Progenitor cell of endocrine pancreas (in vitro differentiated cells): ENCODE data around the gene FTO. TPM values are rescaled to one million over a fixed set of nuclear protein-coding genes. Genes with fewer than 3 reads are reported as not detected.

Experiments
- DNase-seq: peaks from one replicate; pipeline ENCODE4 v3.0.0; 2021; ENCODE audit warnings: low spot score; ENCODE audit not compliant: unreplicated experiment
- H3K27ac Mint-ChIP-seq: 2 replicates; pipeline ENCODE4 v1.8.0; 2021; ENCODE audit warnings: mild to moderate bottlenecking, moderate library complexity, mixed read lengths
- H3K27me3 Mint-ChIP-seq: 2 replicates; pipeline ENCODE4 v1.8.0; 2021; ENCODE audit warnings: mixed read lengths
- H3K36me3 Mint-ChIP-seq: 2 replicates; pipeline ENCODE4 v1.8.0; 2022; ENCODE audit warnings: mixed read lengths; ENCODE audit not compliant: insufficient read depth
- H3K4me1 Mint-ChIP-seq: 2 replicates; pipeline ENCODE4 v1.8.0; 2021; ENCODE audit warnings: low read depth, mixed read lengths
- H3K4me3 Mint-ChIP-seq: 2 replicates; pipeline ENCODE4 v1.8.0; 2021; ENCODE audit warnings: low read depth, mild to moderate bottlenecking, moderate library complexity, mixed read lengths
- H3K9me3 Mint-ChIP-seq: 2 replicates; pipeline ENCODE4 v1.8.0; 2021; ENCODE audit warnings: low read depth, mixed read lengths
- CTCF ChIP-seq: fragments of 200-600 bp; sonication (generic); IDR thresholded peaks from one replicate; pipeline ENCODE4 v1.5.0; 2021; ENCODE audit warnings: antibody characterized with exemption, mild to moderate bottlenecking; ENCODE audit not compliant: unreplicated experiment
- total RNA-seq: library from RNA; stranded (reverse); gene quantifications from 2 replicates; pipeline ENCODE4 v1.2.1, GENCODE V29; 2021

FTO gene
- total RNA-seq, 1 donor from 2014 or later = 78.7 TPM

- no peaks in the 10 kb centered on the region for H3K27me3 Mint-ChIP-seq
- DNase-seq = no peak
- H3K4me3 Mint-ChIP-seq = no peak overlapping the region
- no peak for TF ChIP-seq CTCF
- no peaks in the 10 kb centered on the region for H3K4me1 Mint-ChIP-seq
- H3K9me3 Mint-ChIP-seq = peaks cover 9% of the 10 kb centered on the region
- H3K36me3 Mint-ChIP-seq = peaks cover 15% of the 10 kb centered on the region
- H3K27ac Mint-ChIP-seq = no peak overlapping the region
These were observed 337.0 kb downstream of the FTO start for GRCh38 chr16:54040975-54041374.

- Mint-ChIP-seq H3K4me1 (peaks cover 1% of the 10 kb centered on the region), H3K4me3 (no peak overlapping the region), H3K27me3 (no peaks in the 10 kb centered on the region), H3K9me3 (no peaks in the 10 kb centered on the region), H3K36me3 (no peaks in the 10 kb centered on the region), H3K27ac (no peak overlapping the region)
- DNase-seq = no peak
- TF ChIP-seq CTCF = no peak
These were observed 344.9 kb downstream of the FTO start for GRCh38 chr16:54048586-54049495.

- no peaks in the 10 kb centered on the region for H3K27me3 Mint-ChIP-seq
- no peaks in the 10 kb centered on the region for H3K9me3 Mint-ChIP-seq
- no peaks in the 10 kb centered on the region for H3K36me3 Mint-ChIP-seq
- peaks cover 1% of the 10 kb centered on the region for H3K4me1 Mint-ChIP-seq
- no peak for TF ChIP-seq CTCF
- H3K4me3 Mint-ChIP-seq = no peak overlapping the region
- no peak for DNase-seq
- no peak overlapping the region for H3K27ac Mint-ChIP-seq
These were observed 345.9 kb downstream of the FTO start for GRCh38 chr16:54049591-54050458.

- no peaks in the 10 kb centered on the region for H3K9me3 Mint-ChIP-seq
- H3K4me1 Mint-ChIP-seq = peaks cover 1% of the 10 kb centered on the region
- H3K36me3 Mint-ChIP-seq = no peaks in the 10 kb centered on the region
- H3K27ac Mint-ChIP-seq = no peak overlapping the region
- H3K27me3 Mint-ChIP-seq = no peaks in the 10 kb centered on the region
- no peak for TF ChIP-seq CTCF
- no peak overlapping the region for H3K4me3 Mint-ChIP-seq
- DNase-seq = no peak
These were observed 346.7 kb downstream of the FTO start for GRCh38 chr16:54050459-54051210.

- DNase-seq = no peak
- no peak overlapping the region for H3K27ac Mint-ChIP-seq
- TF ChIP-seq CTCF = no peak
- H3K36me3 Mint-ChIP-seq = no peaks in the 10 kb centered on the region
- H3K9me3 Mint-ChIP-seq = no peaks in the 10 kb centered on the region
- no peak overlapping the region for H3K4me3 Mint-ChIP-seq
- no peaks in the 10 kb centered on the region for H3K27me3 Mint-ChIP-seq
- H3K4me1 Mint-ChIP-seq = peaks cover 1% of the 10 kb centered on the region
These were observed 347.9 kb downstream of the FTO start for GRCh38 chr16:54051821-54052220.
